DMS53 treated with DMSO at 0.1 percent for 48 hours (cell line): Measurements from ENCODE around the gene SHANK1.

ENCODE experiments used
- DNase-seq: peaks from one replicate; lab custom pipeline; 2025; ENCODE audit not compliant: unreplicated experiment; lab: John Stamatoyannopoulos, UW

Gene SHANK1

DNA sequence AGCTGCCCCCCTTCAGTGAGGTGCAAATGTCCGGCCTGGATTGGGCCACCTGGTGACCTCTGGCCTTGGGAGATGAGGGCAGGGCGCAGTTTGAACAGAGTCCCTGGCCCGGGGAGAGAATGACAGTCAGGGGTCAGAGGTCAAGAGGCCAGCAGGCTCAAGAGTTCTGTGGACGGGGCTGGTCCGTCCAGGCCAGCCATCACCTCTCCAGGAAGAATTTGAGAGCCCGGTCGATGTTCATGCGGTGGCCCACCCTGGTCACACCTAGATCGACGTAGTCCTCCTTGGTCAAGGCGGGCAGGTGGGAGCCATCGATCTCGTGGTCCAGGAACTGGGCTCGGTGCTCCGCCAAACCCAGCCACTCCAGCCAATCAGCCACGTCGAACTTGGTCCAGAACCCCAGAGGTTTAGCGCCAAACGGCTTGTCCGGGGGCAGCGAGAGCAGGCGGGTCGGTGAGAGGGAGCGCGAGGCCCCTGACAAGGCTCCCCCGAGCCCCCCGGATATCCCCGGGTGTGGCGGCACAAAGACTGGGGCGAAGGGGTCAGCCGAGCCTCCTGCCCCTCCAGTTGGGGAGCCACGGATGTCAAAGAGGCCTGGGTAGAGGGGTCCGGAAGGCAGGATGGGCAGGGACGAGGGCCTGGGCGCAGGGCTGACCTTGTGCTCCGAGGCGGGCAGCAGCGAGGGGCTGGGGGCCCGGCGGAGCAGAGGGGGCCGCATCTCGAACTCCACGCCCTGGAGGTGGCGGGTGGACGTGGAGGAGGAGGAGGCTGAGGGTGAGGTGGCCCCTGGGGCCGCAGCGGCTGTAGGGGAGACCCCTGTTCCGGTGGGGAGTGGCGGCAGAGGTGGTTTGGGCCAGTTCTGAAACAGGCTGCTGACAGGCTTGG is 57.6 kb downstream of the SHANK1 start:
- no peak for DNase-seq

DNA sequence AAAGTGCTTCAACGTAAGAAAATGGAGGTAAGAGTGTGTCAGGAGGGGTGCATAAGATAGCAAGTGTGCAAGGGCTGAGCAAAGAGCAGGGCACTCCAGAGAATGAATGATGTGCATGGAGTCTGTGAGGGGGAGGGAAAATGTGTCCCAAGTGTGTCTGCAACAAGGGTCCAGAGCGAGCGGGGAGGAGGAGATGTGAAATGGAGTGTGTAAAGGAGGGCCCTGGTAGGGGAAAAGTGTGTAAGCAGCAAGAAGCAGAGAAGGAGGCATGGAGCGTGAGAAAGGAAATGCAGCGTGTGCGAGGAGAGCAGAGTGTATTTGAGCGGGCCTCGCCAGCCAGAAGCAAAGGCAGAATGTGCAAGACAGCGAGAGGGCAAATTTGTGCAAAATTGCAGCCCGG is 58.6 kb downstream of the SHANK1 start:
- DNase-seq, result no peak

DNA sequence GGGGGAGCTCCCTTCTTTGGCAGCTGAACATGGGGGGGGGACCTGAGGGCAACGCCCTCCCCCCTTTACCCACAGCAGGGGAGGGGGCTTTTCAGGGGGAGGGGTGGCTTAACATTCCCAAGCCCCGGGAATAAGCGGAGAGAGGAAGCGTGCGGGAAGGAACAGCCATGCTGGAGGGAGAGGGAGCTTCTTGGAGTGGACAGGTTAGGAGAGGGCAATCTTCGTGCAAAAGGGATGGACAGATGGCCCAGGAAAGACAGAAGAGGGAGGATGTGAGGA is 59.6 kb downstream of the SHANK1 start:
- no peak for DNase-seq

DNA sequence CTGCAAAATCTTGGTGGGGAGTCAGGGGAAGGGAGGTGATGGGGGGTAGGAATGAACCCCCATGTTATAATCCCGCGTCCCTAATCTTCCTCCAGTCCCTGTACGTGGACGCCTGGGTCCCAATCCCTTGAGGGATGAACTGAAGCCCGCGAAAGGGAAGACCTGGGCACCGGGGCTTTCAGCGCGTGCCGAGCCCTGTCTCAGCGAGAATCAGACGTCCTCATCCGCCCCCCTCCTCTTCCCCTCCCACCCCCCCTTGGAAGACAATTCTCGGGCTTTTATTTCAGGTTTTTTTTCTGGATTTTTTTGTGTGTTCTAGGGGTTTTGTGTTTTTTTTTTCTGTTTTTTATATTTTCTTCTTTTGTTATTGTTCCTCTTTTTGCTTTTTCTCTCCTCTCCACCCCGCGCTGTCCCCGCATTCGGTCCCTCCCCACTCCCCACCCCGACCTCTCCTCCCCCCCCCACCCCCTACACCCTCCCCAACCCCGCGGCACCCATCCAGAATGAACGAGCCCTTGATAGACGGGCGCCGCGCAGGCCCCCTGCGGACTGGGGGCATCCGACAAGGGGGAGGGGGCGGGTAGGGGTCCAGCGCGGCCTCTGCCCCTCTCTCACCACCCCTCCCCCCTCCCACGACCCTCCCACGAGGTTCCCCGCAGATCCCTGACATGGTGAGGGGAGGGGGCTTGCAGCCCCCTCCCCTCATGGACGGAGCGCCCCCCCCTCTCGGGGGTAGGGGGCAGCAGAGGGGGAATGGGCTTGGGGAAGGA is 60.1 kb downstream of the SHANK1 start:
- no peak for DNase-seq

DNA sequence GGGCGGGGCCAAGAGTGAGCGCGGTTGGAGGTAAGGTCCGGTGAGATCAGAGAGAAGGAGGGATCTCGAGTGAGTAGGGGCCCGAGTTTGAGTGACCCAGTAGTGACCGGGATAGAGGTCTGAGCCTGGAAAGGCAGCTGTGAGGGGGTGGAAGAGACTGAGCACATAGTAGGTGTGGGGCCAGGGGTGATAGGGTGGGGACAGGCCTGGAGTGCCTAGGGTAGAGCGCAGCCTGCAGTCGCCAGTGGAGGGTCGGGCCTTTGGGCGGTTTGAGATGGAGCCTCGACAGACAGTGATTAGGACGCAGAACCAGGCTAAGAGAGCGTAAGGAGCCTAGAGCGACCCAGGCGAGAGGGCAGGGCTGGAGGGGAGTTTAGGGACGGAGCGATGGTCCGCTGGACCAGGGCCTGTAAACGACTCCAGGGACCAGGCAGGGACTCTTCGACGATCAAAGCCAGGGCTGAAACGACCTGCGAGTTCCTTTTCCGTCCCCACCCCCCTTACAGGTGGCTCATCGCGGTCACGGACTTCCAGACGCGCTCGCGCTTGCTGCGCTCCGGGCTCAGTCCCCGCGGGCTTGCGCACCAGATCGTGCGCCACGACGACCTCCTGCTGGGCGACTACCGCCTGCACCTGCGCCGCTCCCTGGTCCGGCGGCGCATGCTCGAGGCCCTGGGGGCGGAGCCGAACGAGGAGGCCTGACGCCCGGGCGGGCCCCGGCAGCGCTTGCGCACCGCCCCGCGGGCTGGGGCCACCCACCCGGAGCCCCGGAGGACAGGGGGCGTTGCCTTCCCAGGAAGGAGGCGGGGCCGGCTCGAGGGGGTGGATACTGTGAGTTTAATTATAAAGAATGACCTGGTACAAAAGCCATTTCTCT is 60.9 kb downstream of the SHANK1 start:
- no peak for DNase-seq

DNA sequence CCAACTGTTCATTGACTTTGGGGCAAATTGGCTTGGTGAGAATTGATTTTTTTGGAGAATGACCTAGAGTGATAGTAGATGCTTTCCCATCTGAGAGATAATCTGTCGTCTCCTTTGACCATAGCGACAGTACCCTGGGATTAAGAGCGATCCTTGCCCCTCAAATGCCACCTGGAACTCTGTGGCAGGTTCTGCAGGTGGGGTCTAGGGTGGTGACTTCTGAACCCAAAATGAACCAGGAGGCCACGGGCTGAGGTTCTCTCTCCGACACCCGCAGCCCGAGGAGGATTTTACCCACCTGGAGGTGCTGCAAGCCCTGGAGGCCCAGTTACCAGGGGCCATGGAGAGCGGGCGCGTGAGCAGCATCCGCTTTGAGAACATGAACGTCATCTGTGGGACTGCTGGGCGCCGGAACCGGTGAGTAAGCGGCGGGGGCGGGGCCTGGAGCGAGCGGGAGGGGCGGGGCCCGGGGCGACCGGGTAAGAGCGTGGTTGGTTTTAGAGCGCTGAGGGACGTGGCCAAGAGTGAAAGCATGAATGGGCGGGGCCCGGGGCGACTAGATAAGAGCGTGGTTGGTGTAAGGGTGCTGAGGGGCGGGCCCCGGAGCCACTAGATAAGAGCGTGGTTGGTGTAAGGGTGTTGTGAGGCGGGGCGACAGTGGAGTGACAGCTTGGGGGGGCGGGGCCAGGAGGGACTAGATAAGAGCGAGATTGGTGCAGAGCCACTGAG is 61.7 kb downstream of the SHANK1 start:
- DNase-seq, result no peak

DNA sequence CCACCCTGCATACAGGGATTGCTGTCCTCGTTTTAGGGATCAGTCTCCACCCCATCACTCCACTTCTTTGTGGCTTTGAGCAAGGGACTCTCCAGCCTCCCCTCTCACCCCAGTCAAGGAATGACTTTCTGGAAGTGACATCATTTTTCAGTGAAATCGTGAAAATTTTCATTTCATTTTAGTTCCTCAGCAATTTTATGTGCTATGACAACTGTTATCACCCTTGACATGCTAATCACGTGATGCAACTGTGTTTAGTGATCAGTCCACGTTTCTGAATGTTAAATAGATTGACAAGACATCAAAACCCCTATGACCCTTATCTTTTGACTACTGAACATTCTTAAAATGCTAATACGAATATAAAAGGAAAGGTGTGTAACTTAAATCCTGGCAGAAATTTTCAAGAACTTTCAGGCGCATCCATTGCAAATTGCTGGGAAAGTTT is 62.4 kb downstream of the SHANK1 start:
- DNase-seq, result no peak

DNA sequence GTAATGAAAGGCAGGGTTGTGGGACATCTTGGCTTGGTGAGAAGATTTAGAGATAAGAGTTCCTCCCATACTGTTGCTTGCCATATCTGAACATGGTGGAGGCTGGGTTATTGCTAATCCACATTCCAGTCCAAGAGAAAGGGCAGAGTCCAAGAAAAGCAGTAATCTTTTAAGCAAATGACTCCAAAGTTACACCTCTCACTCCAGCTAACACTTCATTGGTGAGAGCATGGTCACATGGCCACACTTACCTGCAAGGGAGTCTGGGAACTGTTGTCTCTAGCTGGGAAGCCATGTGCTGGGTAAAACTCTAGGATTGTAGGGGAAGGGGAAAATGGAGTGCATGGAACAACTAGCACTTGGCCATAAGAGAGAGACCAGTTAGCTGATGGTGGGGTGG is 64.7 kb downstream of the SHANK1 start:
- DNase-seq, result no peak

DNA sequence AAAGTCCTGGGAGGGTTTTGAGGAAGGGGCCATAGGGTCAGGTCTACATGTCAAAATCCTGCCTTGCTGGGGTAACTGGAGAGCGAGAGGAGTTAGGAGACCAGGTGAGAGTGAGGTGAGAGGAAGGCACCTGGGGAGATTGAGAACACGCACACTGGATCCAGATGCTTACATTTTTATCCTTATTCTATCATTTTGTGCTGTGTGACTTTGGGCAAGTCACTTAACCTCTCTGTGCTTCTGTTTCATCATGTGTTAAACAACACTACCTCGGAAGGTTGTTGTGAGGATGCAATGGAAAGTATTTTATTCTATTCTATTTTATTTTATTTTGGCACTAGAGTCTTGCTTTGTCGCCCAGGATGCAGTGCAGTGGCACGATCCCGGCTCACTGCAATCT is 66.9 kb downstream of the SHANK1 start:
- DNase-seq, result no peak

DNA sequence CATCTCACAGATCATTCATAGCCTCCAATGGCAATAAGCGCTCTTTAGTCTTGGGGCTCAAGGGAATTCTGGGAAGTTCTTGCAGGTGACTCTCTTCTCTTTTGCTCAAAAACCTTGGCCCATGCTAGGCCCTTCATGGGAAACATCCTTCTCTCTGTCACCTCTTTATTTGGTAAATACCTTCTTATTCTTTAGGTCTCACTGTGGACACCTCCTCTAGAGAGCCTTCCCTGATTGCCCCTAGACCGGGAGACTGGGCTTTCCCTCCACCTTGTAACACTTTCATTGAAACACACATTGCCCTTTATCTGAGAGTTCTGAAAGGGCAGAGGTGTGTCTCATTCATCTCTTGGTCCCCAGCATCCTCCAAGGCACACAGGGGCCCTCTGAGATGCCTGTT is 68.4 kb downstream of the SHANK1 start:
- DNase-seq, result no peak

DNA sequence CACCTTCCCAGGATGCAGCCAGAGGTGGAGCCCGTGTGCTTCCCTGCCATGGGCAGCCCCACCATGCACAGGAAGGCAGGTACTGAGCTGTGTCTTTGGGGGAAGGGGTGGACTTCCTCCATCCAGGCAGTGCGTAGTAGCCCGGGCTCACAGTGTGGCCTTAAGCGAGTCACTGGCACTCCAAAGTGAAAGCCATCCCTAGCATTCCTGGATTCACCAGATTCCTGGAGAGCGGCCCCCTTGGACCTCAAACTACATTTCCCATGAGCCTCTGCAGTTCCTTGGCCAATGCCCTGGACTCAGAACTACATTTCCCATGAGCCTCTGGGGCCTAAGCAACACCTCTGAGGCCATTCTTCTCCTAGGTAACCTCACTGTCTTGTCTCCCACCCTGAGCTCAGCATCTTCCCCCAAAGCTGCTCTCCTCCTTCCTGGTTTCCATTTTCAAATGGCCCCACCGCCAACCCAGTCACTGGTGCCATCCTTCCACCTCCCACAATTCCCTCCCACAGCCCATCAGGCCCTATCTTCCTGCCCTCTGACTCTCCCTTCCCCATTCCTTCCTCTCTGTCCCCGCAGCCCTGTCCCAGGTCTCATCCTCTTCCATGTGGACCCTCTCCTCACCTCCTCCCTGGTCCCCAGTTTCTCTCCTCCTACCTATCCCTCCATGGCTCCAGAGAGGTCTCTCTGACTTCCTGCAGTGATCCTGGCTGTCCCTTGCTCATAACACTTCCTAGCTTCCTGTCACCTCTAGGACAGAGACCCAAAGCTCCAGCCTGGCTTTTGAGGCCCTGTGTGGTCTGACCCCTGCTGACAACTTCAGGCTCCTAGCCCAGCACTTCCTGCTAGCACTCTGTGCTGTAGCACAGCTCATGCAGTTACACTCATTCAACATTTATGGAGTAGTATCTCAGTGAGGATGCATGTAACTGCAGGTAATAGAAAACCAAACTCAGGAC is 69.9 kb downstream of the SHANK1 start, which contains the start of gene C19orf81:
Gene C19orf81 (plus strand): TSS at position 13 of the 959 bp plus-strand sequence. CDS start 0 bp downstream, at position 13.
- DNase-seq, result no peak

DNA sequence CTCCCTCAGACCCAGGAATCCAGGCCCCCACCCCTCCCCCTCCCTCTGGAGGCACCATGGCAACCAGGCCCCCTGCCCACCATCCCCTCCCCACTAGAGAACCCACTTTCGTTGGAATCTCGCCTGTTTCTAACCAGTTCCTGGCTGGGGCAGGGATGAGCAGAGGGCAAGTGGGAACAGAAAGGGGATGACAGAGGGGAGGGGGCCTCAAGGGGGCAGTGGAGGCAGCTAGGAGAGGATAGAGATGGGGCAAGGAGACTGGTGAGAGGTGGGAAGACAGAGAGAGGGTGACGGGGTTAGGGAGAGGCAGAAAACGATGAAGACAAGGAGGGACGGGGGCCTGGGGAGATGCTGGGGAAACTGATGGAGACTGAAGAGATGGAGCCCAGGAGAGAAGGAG is 70.9 kb downstream of the SHANK1 start:
- no peak for DNase-seq

DNA sequence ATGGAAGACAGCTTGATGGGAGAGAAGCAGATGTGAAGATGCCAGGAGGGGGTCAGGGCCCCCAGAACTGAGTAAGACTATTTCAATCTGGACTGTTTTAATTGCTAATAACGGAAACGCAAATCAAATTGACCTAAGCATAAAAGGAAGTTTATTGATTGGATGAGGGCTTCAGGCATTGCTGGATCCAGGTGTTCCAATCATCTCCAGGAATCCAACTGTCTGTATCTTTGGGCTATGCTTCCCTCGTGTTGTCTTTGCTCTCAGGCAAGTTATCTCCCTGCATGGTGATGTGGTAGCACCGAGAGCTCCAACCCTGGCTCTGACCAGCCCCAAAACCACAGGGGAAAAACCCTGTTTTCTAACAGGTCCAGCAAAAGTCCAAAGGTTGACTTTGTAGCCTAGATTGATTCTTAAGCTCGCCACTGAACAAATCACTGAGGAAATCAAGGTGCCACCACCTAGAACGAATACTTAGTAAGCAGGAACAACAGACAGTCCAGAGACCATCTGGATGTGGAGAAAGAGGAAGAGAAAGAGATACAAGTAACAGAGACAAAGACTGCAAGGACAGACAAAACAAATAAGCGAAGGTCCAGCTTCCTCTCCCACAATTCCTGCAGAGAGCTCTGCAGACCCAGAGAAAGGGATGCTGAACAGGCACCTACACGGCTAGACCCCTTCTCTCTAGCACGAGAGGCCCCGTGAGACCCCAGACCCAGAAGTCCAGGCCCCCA is 71.6 kb downstream of the SHANK1 start:
- DNase-seq, result no peak

DNA sequence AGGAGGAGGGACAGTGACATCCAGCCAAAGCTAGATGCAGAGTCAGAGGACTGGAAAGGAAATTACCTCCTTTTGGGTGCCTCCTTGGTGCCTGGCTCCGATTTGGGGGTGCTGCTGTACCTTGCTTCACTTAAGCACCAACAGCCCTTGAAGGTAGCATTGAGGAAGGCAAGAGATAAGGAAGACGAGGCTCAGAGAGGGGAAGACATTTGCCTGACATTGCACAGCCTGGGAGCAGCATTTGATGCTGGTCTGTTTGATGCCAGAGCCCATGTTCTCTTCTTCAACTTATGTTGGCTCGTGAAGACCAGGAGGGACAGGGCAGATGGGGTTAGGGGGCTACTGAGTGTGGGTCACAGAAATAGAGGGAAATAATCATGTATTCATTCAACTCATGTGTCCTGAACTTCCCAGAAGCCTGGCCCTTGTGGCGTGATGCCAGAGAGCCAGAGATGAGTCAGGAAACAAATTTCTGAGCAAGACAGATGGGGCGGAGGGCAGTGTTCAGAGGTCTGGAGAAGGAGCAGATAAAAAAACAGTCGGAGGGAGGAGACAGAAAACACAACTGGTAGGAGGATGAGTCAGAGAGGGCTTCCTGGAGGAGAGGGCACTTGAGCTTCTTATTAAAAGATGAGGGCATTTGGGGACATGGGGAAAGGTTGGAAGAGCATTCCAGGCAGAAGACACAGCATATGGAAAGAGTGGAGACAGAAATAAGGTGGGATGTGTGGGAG is 73.4 kb downstream of the SHANK1 start:
- no peak for DNase-seq

DNA sequence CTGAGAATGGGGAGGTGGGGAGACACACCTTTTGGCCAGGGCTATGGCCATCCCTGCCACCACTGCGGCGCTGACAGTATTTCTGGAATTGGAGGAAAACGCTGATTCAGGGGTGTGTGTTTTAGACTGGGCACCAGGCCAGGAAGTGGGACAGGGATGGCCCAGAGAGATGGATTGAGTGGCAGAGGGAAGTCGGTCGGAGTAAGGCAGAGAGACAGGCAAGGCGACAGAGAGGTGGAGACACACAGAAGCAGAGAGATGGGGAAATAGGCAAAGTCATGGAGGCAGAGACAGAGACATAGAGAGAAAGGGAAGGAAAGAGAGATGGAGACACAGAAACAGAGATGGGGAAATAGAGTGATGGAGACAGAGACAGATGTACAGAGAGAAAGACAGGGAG is 74.5 kb downstream of the SHANK1 start:
- DNase-seq, result no peak

DNA sequence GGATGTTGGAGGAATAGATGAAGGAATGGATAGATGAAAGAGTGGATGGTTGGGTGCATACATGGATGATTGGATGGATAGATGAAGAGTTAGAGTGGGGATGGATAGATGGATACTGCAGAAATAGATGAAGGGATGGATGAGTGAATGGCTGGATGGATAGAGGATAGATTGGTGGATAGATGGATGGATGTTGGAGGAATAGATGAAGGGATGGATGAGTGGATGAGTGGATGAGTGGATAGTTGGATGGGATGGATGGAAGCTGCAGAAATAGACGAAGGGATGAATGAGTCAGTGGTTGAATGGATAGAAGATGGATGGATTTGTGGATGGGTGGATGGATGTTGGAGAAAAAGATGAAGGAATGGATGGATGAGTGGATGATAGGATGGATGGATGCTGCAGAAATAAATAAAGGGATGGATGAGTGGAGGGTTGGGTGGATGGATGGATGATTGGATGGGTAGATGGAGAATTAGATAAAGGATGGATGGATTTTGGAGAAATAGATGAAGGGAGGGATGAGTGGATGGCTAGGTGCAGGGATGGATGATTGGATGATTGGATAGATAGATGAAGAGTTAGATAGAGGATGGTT is 75.2 kb downstream of the SHANK1 start:
- no peak for DNase-seq

DNA sequence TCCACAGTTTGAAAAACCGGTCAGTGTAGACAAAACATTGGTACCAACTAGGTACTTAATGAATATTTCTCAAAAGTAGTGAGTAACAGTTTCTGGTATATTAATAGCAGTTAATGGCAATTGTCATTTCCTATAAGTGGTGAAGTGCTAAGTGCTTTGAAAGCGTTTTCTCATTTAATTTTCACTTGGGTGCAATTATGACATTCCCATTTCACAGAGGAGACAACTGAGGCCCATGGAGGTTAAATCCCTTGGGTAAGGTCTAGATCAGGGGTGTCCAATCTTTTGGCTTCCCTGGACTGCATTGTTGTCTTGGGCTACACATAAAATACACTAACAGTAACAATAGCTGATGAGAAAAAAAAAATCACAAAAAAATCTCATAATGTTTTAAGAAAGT is 79.2 kb downstream of the SHANK1 start:
- no peak for DNase-seq
